ENCODE results near the gene CDK5RAP3.

Gene CDK5RAP3

DNA sequence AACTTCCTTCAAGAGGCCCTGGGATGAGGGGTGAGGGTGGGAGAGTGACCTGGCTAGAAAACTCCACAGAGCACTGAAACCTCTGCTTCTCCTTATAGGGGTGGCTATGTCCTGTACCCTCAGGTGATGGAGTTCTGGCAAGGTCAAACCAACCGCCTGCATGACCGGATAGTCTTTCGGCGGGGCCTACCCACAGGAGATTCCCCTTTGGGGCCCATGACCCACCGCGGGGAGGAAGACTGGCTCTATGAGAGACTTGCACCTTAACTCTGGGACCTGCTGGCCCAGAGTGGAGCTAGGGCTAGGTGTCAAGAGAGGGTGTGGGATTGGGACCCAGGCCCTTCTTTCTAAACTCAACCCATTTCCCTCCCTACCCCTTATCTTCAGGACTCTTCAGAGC, 24.4 kb upstream of the CDK5RAP3 start:
- Histone ChIP-seq H3K4me3 (no peak overlapping the region), H3K27ac (peak overlapping the region in 5 of 21 experiments; percentile 7 to 69 (median 47))

DNA sequence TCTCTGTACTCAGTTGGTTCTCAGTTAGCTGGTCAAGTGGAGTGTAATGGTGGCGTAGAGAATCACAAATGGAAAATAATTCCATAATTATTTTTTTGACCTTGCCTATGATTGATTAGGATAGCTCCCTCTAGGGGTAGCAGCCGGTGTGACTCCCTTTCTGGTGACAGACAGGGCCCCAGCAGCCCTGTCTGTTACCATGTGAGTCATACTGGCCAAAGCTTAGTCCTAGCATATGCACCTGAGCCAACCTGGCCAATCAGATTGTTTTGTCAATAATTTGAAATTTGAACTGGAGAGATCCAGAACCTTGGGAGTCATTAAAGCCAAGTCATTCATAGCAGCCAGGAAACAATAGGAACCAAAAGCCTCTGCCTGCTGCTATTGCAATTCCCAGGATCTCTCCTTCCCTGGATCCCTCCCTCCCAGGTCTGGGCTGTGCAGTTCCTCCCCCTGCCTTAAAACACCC, 23.9 kb upstream of the CDK5RAP3 start:
- H3K4me3 ChIP-seq = no peak overlapping the region
- peak overlapping the region in 3 of 21 experiments; percentile 37 to 69 (median 47) for H3K27ac ChIP-seq

DNA sequence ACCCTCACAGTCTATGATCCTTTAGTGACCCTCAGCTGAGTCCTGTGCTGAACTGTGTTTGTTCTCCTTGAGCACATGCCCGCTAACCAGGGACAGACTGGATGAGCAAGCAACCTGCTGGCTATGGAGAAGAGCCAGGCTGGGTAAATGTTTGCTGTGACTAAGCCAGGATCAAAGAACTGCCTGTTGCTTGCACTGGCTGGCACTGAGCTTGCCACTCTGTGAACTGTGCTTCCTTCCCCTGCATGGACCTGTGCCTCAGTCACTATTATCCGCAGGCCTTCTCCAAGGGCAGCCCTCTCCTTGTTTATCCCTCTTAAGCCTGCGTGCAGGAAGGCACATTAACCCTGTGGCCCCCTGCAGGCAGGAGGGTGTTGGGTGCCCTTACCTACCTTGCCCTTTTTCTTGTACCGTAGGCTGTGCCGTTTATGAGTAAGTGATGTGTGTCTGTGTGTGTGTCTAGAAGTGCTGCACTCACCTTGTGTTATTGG, 22.2 kb upstream of the CDK5RAP3 start:
- Histone ChIP-seq H3K4me3 (no peak overlapping the region), H3K27ac (peak overlapping the region in 8 of 21 experiments; percentile 14 to 75 (median 54))

DNA sequence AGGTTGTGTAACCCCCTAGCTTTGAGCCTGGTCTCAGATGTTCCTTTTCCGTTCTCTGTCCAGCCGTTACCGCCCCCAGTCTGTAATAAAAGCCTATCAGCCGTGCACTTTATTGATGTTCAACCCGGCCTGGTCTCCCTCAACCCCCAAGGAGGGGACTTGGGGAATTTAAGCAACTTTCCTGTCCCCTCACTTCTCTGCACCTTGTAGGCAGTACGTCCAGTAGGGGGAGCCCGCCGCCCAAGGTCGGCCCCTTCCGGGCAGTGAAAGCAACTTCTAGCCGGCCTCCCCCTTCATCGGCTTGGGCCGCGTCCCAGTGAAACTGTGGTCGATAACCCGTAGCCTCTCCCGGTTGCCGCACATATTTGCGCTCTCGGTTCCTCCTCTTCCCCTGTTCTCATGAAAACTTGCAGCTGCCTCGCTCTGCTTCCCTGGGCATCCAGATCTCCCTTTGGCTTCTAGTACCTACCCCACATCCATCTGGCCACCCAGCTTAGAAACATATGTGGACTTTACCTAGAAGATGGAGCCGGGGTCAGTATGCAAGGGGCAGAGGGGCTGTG, 21.6 kb upstream of the CDK5RAP3 start:
- H3K27ac ChIP-seq = peak overlapping the region in 16 of 21 experiments; percentile 0 to 75 (median 54)
- peak overlapping the region in 3 of 7 experiments; percentile 8 to 30 (median 17) for H3K4me3 ChIP-seq

DNA sequence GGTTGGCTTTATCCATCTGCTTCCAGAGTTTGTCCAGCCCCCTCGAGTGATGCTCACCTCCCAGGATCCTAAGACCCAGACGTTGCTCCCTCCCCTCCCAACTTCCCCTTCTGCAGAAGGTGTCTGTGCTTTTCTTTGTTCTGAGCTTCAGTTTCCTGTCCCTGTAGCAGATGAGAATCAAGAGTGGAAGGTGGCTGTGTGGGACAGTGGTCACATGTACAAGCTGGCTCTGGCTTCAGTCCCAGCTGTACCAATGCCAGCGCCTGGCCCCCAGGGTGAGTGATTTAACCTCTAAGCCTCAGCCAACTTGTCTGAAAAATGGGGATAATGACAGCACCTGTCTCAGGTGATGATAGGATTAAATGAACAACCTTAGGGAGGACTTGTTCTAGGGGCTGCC, 21.0 kb upstream of the CDK5RAP3 start:
- H3K27ac ChIP-seq = peak overlapping the region in 15 of 21 experiments; percentile 0 to 75 (median 54)
- H3K4me3 ChIP-seq = no peak overlapping the region

DNA sequence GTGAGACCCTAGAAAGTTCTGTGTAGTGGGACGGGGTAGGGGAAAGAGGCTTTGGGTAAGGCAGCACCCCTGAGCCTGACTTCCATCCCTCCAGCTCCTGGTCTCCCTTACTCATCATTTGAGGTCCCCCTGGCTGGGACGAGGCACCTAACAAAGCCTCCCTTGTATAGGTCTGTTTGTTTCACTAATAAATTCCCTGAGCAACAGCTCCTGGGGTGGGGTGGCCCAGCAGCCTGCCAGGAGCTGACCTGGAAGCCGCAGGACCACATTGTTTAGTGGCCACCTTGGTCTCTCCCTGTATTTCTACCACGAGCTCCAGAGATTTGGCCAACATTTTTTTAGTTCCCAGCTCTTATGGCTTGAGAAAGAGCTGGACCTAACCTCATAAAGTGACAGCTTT, 20.5 kb upstream of the CDK5RAP3 start:
- Histone ChIP-seq H3K4me3 (no peak overlapping the region), H3K27ac (peak overlapping the region in 3 of 21 experiments; percentile 31 to 54 (median 42))

DNA sequence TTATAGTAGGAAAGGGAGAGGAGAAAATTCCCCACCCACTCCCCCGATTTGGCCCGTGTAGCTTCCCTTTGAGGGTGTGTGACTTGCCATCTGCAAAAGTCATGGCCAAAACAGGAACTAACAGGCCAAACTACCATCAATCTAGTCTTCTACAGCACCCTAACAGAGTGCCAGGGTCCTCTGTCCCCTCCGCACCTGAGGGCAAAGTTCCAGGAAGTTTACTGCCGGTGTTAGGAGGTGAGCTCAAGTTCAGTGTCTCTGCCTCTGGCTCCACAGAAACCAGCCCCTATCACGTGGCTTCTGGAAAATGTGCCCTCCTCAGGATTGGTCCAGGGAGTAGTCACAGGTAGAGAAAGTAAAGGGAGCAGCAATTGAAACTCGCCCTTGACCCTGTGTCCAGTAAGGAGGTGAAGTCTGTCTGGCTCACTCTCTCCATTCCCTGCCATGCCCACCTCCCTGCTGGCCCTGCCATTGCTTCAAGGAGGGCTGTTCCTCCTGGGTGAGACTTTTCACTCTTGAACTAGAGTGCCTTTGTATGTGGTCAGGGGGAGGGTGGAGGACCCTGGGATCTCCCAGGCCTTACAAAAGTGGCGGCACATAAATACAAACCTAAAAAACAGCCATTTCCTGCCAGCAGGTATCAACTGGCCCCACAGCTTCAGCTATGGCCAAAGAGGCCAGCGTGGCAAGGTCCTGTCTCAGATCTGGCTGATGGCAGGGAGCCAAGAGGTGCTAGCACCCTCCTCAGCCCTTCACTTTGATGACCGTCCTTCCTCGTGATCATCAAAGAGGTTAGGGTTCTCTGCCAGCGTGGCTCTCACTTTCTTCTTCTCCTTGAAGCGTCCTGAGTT, 18.5 kb upstream of the CDK5RAP3 start:
- no peak overlapping the region for H3K4me3 ChIP-seq
- H3K27ac ChIP-seq = no peak overlapping the region

DNA sequence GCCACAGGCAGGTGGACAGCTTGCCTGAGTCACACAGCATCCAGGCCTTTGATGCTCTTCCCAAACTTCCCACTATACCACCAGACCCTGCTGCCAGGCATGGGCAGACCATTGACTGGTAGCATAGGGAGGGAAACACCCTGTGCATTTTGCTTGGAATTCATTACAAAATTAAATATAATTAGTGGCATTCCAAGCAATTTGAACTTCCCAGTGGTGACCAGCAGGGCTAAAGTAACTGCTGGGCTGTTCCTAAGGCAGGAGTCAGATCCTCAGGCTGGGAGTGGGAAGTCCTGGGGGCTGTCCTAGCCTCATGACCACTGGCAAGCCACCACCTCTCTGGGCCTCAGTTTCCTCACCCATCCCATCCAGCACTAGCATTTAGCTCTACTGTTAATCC, 17.0 kb upstream of the CDK5RAP3 start:
- H3K27ac ChIP-seq = peak overlapping the region in 1 of 21 experiments; percentile 16
- H3K4me3 ChIP-seq = no peak overlapping the region

DNA sequence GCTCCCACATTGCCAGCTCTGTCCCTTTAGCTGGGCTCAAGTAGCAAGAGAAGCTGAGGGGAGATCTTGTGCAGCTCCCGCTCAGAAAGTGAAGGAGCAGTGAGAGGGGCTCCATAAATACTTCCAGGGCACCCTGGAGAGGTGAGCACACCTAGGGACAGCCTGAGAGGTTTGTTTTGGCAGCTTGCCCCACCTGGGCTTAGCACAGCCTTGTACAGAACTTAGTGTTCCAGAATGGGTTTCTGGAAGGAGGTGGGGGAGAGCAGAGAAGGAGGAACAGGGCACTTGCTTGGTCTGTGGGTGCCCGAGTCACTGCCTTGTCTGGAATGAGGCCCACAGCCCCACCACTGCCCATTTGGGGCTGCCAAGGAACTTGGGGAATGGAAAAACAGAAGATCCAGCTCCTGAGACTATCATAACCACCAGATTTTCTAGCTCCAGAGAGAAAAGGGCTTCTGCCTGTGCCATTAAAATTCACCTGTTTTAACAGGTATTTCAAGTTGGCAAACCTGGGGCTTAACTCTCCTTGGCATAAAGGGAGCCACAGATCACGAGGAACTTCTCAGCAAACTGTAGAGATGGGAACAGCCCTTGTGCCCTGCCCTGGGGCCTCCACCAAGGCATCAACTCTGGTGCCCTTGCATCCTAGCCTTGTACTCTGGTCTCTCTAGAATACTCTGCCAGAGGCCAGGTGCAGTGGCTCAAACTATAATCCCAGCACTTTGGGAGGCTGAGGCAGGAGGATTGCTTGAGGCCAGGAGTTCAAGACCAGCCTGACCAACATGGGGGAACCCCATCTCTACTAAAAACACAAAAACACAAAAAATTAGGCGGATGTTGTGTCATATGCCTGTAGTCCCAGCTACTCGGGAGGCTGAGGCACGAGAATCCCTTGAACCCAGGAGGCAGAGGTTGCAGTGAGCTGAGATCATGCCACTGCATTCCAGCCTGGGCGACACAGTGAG, 15.1 kb upstream of the CDK5RAP3 start:
- H3K4me3 ChIP-seq = no peak overlapping the region
- no peak overlapping the region for H3K27ac ChIP-seq

DNA sequence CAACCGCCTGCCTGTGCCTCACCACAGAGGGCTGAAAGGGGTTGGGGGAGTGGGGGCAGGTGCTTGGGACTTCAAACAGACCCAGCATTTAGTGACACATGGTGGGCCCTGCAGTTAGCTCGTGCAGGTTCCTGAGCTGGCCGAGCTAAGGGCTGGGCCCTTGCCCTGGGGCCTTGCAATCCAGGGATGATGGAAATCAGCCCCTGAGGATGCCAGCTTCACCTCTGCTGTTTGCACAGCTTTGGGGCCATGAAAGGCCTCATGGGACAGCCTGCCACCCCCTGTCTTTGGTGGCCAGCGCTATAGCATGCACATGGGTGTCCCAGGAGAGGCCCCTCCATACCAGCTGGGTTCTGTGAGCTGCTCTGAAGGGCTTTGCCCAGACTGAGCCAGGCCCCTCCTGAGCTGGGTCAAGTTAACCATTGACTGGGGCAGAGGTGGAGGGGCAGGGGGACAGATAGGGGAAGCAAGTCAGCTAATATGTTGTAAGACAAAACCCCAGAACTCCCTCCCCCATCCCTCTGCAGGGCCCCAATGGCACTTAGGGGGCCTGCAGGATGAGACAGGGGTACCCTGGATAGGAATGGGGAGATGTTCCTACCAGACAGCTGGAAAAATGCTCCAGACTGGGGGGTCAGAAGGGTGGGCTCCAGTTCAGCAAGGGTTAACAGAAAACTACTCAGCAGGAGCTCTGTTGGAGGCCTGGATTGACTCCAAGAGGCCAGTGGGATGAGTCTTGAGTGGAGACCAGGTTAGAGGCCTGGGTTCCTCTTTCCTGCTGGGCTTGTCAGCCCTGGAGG, 13.9 kb upstream of the CDK5RAP3 start:
- Histone ChIP-seq H3K27ac (peak overlapping the region in 5 of 21 experiments; percentile 8 to 61 (median 37)), H3K4me3 (peak overlapping the region in 1 of 7 experiments; percentile 6)

DNA sequence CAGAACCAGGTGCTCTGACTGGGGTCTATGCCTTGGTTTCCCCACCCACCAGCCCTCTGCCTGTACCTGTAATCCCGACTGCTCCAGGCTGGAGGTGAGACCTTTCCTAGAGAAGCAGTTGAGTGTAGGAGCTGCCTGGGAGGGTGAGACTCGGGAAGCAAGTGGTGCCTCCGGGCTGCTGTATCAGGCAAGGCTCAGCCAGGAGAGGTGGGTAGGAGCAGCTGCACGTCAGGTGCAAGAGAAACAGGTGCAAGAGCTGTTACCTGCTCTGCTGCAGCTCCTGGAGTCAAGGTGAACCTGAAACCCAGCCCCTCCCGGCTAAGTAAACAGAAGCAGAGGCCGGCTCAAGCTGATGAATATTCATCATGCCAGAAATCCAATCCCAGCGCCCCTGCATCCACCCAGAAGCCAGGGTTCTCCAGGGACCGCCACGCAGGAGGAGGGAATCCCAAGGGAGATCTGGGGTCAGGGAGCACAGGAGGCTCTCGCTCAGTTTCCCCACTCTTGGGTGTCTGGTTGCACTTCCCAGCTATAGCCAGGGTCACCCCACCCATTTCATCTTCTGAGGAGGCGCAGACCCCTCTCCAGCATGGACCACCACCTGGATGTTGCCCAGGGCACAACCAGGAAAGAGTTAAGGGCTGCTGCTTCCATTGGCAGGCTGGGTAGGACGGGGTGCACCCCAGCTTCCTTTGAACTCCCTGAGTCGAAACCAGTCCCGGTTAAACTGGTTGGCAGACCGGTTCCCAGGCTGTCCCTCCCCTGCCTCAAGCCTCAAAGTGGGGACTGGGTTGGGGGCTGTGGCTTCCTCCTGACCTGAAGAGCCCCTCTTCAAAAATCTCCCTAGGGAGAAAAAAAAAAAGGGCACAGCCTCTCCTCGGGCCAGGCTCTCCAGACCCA, 13.1 kb upstream of the CDK5RAP3 start, which contains the start of gene PRR15L:
TSS of gene PRR15L (minus strand) at position 293 of the 900 bp plus-strand sequence. CDS start 4,649 bp downstream, outside the sequence.
- H3K4me3 ChIP-seq = peak within 1 kb of the TSS in 1 of 7 experiments; percentile 6
- peak within 1 kb of the TSS in 6 of 21 experiments; percentile 8 to 61 (median 26) for H3K27ac ChIP-seq

DNA sequence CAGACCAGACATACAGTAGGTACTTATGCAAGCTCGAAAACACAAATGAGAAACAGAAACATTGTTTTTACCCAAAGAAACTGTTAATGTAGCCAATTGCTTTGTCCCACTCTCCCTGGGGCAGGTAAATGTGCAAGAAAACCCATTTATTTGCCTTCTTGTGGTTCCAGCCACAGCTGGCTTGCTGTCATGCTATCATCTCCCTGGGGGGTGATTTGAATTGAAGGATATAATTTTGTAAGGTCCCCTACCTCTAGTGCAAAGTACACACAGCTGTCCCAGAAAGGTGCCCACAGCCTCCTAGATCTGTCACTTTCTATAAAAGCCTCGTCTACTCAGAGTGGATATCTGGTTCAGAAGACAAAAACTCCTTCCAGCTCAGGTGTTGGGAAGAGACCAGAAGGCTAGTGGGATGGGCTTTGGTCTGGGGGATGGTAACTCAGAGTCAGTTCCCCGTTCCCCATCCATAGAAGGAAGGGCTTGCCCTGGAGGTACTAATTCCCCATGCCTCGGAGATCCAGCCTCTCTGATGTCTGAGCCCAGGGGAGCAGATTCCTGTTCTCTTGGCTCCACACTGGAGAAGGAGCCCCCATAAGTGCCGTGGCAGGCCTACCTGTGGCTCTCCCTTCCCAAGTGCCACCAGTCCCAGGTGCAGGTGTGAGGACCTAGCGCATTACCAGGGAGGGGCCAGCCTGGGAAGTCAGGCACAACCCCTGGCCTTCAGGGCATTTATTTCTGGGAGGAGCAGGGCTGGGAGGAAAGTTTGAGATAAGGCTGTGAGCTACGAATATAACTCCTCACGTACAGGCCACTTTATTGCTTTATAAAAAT, 10.9 kb upstream of the CDK5RAP3 start:
- no peak overlapping the region for H3K4me3 ChIP-seq

DNA sequence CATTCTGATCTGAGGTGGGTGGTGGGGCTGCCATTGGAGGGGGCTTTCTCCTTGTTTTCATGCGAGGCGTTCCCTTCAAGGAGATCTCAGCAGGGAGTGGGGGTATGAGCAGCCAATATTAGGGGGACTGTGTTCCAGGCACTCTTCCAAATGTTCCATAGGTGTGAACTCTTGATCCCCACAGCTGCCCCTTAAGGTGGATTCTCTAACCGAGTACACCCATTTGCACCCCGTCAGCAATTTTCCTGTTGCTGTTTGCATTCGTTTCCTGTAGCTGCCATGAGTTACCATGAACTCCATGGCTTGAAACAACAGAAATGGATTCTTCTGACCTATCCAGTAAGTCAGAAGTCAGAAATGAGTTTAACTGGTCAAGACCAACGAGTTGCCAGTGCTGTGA, 9.5 kb upstream of the CDK5RAP3 start:
- Histone ChIP-seq H3K4me3 (no peak overlapping the region), H3K27ac (no peak overlapping the region)

More for the DNA sequence above, 10.9 kb upstream of the CDK5RAP3 start:
- H3K27ac ChIP-seq = no peak overlapping the region

DNA sequence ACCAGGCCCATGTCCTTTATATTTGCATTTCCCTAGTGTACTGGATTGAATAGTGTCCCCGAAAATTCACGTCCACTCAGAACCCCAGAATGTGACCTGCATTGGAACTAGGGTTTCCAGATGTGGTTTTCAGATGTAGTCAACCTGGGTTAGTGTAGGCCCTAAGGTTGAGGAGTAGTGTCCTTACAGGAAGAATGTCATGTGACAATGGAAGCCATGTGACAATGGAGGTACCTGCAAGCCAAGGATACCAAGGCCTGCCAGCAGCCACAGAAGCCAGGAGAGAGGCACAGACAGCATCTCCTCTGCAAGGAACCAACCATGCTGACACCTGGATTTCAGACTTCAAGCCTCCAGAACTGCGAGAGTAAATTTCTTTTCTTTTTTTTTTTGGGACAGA, 8.0 kb upstream of the CDK5RAP3 start:
- no peak overlapping the region for H3K27ac ChIP-seq
- H3K4me3 ChIP-seq = no peak overlapping the region

DNA sequence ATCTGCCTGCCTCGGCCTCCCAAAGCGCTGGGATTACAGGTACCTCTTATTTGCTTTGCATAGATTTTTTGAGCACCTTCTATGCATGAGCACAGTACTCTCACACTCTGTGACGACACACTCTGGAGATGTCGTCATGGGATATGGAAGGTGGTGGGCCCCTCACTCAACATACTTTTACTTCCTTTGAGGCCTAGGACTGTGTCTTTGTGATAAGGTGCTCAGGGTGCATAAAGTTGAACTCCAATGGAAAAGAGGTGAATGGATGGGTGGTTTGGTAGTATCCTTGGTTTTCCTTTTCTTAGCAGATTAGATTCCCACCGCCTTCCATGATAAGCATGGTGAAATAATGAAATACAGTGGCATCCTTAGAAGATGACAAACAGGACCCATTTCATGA, 6.1 kb upstream of the CDK5RAP3 start:
- Histone ChIP-seq H3K4me3 (no peak overlapping the region), H3K27ac (no peak overlapping the region)

DNA sequence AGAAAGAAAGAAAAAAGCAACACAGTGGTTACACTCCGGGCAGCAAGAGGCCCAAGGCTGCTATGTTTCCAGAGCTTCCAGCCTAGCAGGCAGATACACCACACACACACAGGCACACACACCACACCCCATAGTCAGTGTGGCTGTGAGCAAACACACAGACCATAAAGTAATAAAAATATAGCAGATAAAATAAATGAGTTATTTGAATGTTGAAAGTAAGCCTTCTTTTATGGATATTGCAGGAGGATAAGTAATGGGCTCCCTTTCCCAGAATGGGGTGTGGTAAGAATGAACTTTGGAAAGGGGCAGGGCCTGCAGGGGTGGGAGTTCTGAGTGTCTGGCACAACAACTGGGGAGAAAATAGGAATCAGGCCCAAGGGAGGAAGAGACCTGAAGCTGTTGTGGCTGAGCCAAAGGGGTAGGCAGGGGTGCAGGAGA, 4.8 kb upstream of the CDK5RAP3 start:
- no peak overlapping the region for H3K4me3 ChIP-seq
- peak overlapping the region in 3 of 21 experiments; percentile 31 to 58 (median 34) for H3K27ac ChIP-seq
